GM18499 (cell line): ENCODE results near the gene ITPR2.
"Not testable (repeated sequence)": the region's sequence is repeated elsewhere in the genome, so short reads cannot be mapped to it uniquely, and the experiment has no call there.

Experiments used
- ATAC-seq: cut with Tn5 transposase; IDR thresholded peaks from one replicate; pipeline ENCODE4 v1.9.1; 2021; ENCODE audit warnings: moderate number of reproducible peaks; ENCODE audit not compliant: insufficient read depth, unreplicated experiment

The ITPR2 gene

DNA sequence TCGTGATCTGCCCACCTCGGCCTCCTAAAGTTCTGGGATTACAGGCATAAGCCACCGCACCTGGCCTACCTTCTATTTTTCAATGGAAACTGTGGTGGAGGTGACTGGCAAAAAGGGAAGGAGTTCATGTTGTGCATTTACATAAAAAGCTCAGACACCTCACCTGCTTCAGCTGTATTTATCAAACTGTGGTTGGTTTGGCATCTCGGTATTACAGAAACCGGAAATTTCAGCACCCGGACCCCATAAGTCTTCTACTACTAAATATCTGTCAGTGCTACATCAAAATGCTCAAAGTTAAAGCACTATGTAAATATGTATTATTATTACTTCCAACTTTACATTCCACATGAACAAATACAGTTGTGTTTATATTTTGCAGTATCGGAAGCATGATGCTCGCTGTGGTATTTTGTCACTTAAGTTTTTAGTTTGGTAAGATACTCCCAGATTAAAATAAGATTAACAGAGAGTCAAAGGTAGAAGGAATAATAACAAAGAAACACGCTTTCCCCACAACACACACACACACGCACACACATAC, 95.4 kb downstream of the ITPR2 start:
- no peak for ATAC-seq

DNA sequence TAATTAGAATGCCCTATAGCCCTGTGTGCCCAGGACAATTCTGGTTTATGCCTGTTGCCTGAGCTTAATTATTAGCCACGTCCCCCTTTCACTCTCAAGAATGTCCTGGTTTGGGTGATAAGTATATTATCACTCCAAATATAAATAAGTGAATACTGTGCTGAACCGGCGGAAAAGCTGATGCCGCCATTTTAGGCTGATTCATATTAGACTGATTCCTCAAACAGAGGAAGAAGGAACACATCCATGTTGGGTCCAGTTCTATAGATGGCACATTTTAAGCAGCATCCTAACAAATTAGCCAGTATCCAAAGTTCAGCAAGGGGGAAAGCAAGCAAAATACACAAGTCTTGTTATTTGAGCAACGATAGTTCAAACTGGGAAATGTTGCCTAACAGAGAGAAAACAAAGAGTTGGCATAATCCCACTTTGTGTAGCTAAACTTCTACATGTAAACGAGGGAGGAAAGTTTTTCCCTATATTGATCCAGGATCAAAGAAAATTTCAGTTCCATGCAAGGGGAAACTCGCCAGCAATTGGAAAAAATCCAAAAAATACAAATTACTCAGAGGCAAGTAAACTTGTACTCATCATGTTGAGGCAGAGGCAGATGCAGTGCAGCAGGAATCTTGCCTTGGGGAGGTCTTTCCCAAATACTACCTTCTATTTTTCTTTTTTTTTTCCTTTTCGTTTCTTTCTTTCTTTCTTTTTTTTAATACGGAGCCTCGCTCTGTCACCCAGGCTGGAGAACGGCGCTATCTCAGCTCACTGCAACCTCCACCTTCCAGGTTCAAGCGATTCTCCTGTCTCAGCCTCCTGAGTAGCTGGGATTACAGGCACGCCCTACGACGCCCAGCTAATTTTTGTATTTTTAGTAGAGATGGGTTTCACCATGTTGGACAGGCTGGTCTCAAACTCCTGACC, 96.2 kb downstream of the ITPR2 start:
- ATAC-seq = no peak

DNA sequence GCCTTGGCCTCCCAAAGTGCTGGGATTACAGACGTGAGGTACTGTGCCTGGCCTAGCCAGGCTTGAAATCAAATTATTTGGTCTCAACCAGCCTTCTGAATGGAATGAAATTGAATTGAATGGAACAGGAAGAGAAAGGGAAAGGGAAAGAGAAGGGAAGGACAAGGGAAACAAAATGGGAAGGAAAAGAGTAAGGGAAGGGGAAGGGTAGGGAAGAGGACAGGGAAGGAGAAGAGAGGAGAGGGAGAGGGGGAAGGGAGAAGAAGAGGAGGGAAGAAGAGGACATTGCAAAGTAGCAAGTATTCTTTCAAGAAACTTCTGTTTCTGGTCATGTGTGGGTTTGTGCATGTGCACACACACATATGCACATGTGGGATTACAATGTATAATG, 97.8 kb downstream of the ITPR2 start:
- no peak for ATAC-seq

DNA sequence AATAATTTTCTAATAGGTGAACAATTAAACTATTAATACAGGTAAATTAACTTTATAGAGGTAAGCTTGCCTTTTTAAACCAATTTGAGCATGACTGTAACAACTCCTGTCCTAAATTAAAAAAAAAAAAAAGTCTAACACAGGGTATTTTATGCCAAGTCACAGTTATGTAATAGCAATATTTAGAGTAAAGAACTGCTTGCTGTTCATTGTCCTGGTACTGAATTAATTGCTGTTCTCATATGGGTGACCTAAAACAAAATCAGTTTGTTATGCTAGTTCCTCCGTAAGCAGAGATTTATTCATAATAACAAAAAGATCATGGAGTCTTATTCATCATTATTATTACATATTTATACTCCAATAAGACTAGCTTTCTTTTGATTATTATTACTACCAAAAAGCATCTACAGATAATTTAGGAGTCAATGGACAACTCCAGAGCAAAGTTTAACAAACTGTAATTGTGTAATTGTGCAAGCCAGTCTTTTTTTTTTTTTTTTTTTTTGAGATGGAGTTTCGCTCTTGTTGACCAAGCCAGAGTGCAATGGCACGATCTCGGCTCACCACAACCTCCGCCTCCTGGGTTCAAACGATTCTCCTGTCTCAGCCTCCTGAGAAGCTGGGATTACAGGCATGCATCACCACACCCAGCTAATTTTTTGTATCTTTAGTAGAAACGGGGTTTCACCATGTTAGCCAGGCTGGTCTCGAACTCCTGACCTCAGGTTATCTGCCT, 98.3 kb downstream of the ITPR2 start:
- no peak for ATAC-seq

DNA sequence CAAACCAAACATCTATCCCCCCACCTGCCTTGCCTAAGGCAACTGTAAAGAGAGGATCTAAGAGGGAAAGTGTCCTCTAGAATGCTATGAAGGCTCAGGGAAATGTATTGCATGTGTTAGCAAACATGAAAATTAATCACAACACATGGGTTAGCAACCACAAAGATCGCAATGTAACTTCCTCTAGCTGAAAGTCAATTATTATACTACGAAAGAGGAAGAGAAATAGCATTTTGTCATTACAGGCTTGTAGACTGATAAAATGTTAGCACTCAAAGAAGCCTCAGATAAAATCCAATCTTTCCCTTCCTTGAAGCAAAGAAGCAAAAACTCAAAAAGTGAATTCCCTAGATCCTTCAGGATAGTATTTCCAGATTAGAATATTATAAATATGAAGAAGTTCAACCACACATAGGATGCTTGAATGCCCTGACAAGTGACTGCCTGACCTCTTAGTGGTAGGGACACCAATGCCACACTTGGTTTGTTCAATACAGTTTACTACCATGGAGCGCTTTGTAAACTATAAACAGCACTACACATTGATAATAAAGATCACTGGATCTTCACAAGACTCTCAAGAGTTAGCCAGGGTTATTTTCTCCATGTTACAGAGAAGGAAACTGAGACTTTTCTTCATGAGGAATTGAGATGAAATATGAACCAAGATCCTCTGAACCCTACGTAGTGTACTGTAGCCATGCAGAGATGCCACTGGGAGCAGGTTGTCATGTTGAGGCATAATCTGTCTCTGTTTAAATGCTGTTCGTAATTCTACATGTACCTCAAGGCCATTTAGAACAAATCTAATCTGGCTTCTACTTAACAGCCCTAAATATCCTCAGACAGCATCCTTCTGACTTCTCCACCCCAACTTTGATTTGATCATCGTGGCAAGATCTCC, 100.7 kb downstream of the ITPR2 start:
- ATAC-seq = peak; percentile 60

DNA sequence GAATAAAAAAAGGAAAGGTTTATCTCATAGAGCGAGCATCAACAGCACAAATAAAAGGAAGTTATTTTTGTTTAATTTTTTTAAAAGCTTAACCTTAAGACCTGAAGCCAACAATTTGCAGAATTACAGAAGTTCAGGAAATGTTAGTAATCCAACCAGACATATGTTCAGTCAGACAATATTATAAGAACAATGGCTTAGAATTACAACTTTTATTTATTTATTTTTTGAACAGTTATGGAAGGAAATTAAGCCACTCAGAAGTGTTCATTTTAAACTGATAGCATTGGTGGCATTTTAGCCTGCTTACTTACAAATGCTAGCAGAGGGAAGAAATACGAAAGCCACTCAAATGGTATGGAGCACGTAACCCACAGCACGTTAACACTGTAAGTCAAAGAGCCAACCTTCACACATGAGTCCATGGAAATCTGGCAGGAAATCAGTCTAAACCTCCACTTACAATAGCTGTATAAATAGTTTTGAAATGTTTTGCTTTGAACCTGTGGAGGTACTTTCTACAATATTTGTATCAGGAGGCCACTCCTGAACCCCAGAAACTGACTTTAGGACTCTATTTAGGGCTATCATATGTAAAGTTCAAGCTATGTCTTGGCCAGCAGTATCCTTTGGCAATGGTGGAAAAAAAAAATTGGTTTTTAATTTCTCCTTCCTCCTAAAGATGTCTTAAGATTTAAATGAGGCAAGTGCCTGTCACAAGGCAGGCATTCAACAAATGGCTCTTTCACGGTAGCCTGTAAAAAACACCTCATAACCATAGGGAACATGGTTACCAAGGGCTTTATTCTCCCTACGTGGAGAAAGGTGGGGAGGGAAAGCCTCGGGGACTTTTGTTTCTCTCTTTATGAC, 102.3 kb downstream of the ITPR2 start:
- ATAC-seq = no peak

DNA sequence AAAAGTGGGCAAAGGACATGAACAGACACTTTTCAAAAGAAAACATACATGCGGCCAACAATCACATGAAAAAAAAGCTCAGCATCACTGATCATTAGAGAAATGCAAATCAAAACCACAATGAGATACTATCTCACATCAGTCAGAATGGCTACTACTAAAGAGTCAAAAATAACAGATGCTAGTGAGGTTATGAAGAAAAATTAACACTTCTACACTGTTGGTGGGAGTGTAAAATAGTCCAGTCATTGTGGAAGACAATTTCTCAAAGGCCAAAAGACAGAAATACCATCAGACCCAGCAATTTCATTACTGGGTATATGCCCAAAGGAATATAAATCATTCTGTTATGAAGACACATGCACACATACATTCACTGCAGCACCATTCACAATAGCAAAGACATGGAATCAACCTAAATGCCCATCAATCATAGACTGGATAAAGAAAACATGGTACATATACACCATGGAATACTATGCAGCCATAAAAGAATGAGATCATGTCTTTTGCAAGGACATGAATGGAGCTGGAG, 103.8 kb downstream of the ITPR2 start:
- ATAC-seq = not testable (repeated sequence)

DNA sequence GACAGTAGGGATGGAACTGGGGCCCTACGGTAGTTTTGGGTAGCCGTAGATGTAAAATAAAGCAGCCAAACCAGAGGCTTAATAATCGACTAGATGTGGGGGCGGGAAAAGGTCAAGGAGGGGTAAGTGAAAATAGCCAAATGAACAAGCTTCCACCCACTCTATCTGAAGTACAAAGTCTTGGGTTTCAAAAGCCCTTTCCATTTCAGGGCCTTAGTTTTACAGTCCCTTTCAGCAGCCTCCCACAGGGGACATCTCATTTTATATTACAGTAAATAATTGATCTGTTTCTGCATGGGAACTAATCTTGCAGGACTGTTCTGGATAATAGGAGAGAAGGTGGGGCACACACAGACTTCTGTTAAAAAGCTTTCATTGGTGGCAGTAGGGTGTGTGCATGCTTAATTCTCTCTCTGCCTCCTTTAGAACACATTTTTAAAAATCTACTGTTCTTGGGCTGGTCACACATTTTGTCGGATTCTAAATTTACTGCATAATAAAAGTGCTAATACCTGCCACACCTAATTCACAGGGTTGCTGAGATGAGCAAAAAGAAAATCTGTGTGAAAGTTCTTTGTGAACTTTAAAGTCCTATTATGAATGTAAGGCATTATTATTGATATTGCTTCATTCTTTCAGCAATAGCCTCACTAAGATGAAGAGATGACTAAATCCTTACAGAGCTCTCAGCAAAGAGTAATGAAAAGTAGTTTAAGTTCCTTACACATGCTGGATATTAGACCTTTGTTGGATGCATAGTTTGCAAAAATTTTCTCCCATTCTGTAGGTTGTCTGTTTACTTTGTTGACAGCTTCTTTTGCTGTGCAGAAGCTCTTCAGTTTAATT, 104.6 kb downstream of the ITPR2 start:
- ATAC-seq = no peak

DNA sequence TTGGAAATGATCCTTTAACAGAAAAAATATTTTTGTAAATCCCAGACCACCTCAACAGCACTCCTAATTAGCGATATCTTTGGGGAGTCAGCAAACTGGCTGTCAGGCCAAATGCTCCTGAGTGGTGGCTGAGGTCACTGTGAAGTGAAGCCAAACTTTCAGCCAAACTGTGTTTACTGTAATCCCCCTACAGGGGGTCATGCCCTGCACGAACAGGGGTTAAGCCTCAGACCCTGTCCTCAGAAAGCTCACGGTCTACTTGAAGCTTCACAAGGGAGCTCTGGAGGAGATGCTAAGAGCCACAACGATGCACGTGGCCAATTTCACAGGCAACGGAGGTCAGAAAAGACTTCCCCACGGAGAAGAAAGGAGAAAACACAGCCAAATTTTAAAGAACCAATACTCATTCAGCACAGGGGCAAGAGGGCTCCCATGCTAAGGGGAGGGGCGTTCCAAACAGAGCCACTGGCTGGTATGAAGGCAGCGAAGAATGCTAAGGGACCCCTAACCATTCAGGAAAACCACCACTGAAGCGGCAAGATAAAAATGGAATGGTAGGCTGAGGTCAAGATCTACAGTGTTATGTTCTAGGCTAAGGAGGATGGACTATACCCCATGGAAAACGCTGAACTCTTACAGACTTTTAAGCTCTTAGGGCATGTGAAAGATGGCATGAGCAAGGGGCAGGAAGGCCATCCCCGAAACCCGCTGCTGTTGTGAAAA, 105.4 kb downstream of the ITPR2 start:
- no peak for ATAC-seq

DNA sequence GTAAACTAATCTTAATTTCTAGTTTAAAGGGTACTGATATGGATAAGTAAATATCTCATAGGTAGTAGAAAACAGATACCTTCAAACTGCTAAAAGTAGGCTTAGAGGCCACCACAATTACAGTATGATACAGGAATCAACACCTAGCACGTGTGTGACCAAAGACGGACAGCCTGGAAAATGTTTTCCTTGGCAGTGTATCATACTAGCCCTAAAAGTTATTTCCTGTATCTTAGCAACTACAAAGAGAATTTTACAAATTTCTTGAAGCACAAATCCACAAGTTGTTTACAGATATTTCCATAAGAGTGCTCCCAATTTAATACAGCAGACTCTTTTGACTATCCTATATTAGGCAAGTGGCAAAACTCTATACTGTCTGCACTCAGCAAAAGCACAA, 106.0 kb downstream of the ITPR2 start:
- no peak for ATAC-seq

DNA sequence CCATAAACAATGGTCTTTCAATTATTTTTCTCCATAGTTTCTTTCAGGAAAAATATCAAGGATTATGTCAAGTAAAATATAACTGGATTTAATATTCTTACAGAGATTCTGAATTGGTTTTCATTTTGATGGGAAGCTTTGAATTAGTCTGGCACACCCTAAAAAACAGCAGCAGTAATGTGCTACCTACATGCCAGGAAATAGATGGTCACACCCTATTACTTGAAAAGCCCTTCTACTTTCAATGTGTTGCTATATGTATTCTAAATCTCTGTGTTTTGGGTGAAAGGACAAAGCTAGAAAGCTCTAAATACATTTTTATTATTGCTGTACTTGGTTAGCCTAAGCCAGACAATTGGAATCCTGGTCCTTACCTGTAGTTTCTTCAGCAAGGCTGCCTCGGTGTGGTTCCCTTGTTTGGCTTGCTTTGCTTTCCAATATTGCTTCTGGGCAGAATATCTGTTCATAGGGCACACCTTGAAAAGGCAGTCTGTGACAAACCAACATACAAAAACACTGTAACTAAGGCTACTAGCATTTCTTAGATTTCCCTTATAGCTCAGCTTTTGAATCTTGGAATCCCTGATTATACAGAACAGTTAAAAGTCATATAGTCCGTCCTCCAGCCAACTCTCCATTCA, 107.6 kb downstream of the ITPR2 start:
- no peak for ATAC-seq

DNA sequence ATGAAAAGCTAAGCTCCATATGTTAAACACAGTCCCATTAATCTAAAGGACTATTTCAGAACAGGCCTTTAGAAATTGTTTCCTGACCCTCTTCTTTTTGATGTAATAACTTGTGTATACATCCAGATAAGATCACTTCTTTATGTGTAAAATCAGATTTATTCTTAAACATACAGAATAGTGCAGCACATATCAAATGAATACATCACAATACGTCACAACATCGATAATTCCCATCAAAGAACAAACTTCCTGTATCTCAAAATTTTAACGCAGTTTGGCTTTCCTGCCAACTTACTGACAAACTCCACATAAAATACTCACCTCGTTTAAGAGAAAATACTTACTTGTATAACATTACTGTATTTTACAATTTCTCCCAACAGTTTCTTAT, 108.7 kb downstream of the ITPR2 start:
- ATAC-seq = no peak

DNA sequence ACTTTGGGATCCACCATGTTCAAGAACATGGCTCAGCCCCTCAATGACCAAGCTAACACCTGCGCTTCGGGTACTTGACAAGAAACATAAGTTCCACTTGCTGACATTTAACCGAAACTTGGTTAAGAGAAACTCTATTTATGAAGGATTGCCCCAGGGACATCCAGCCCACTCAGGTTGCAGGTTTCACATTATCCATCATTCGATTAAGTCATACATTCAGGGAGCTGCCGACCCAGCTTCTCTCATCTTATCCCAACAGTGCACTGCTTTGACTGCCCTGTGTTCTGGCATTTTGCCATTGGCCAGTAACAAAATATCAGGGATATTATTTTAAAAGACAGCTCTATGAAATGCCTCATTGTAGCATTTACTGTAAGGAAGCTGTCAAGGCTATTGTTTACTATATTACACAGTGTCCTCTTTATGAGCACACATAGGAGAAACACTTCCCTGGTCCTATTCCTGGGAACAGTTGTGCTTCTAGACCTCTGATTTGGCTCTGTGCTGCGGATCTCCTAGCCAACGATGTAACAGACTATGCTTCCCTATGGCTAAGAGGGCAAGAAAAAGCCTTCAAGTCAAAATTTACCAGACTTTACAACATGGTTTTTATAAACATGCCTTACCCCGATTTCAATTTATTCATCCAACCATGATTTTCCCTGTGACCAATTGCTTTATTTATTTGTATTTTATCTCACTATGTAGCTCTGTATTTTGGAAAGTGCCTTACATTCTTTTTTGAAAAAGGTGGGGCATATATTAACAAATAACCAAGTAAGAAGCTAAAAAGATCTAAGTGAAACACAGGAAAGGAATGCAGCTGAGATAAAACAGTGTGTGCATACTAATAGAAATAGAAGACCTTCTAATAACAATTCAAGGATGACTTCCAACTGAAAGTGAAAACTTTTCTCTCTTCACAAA, 109.3 kb downstream of the ITPR2 start:
- no peak for ATAC-seq

DNA sequence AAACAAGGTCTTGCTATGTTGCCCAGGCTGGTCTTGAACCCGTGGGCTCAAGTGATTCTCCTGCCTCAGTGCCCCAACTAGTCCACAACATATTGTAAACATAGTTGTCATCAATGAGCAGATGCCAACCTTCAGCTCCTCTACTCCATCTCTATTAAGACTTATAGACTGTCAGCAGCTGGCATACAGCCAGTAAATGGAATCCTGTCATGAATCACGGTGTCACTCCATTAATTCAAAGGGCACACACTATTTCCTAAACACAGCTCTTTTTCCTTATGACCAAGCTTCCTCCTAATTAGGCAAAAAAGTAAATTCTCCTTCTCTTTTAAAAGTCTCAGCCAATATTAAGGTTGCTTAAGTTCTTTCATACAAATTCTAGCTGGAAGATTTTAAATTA, 111.2 kb downstream of the ITPR2 start:
- no peak for ATAC-seq

DNA sequence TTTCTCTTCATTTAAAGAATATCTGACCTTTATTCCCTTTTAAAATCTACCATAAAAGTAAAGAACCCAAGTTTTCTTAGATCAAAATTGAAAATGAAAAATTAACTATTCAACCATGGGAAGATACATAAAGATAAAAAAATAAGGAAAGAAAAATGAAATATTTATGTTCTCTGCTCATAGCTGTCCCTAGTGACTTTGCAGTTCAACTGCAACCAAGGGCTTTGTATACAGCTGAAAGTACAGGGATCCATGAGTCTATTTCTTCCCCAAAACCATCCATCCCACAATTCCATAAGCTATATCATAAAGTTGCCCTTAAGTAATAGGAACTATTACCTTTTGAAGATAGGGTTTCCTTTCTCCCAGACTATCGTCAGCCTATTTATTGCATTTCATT, 113.1 kb downstream of the ITPR2 start:
- no peak for ATAC-seq

DNA sequence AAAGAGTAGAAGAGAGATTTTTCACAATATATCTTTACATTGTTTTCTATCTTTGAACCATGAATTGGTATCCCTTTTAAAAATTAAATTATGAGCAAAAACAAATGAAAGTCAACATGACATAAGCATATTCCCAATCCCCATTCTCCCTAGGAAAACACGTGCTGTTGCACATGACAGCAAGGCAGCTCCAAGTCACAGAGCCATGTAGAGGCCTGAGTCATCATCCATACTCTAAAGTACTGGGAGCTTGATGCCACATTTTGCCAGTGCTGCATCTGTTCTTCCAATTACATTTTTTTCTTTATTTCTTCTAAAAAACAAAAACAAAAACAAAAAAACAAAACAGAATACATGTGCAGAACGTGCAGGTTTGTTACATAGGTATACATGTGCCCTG, 115.2 kb downstream of the ITPR2 start:
- ATAC-seq = no peak
